Measurements from ENCODE around the gene GAB2. TPM values are rescaled to one million over a fixed set of nuclear protein-coding genes. Genes with fewer than 3 reads are reported as not detected.

The GAB2 gene
- total and polyA plus RNA-seq, 2 of the 13 experiments (the other 11 are each of a cell fraction or from before 2014, with no cell fraction given) = 4.1 to 8.6 TPM

GRCh38 chr11:78187366-78188285 lies 230.0 kb downstream of the GAB2 start (continued):
- TF ChIP-seq, protein P1, sequence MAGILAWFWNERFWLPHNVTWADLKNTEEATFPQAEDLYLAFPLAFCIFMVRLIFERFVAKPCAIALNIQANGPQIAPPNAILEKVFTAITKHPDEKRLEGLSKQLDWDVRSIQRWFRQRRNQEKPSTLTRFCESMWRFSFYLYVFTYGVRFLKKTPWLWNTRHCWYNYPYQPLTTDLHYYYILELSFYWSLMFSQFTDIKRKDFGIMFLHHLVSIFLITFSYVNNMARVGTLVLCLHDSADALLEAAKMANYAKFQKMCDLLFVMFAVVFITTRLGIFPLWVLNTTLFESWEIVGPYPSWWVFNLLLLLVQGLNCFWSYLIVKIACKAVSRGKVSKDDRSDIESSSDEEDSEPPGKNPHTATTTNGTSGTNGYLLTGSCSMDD (CRISPR knock-in tag; IDR thresholded peaks at IDR 0.05) = no peak
- no peak for TF ChIP-seq NR1H2 (CRISPR knock-in tag; IDR thresholded peaks at IDR 0.05; ENCODE audit: borderline replicate concordance, low read depth)
- no peak; a peak in 1 of 4 replicates for TF ChIP-seq NR2F1 (CRISPR knock-in tag; IDR thresholded peaks at IDR 0.05)
- TF ChIP-seq SRY (CRISPR knock-in tag; IDR thresholded peaks at IDR 0.05) = peak; percentile 14; the same call in 1 of the 2 replicates
- TF ChIP-seq REXO4 (CRISPR knock-in tag; IDR thresholded peaks at IDR 0.05; ENCODE audit: borderline replicate concordance) = no peak
- no peak for TF ChIP-seq ZBTB1 (CRISPR knock-in tag; IDR thresholded peaks at IDR 0.05; ENCODE audit: borderline replicate concordance)
- TF ChIP-seq, protein P2, sequence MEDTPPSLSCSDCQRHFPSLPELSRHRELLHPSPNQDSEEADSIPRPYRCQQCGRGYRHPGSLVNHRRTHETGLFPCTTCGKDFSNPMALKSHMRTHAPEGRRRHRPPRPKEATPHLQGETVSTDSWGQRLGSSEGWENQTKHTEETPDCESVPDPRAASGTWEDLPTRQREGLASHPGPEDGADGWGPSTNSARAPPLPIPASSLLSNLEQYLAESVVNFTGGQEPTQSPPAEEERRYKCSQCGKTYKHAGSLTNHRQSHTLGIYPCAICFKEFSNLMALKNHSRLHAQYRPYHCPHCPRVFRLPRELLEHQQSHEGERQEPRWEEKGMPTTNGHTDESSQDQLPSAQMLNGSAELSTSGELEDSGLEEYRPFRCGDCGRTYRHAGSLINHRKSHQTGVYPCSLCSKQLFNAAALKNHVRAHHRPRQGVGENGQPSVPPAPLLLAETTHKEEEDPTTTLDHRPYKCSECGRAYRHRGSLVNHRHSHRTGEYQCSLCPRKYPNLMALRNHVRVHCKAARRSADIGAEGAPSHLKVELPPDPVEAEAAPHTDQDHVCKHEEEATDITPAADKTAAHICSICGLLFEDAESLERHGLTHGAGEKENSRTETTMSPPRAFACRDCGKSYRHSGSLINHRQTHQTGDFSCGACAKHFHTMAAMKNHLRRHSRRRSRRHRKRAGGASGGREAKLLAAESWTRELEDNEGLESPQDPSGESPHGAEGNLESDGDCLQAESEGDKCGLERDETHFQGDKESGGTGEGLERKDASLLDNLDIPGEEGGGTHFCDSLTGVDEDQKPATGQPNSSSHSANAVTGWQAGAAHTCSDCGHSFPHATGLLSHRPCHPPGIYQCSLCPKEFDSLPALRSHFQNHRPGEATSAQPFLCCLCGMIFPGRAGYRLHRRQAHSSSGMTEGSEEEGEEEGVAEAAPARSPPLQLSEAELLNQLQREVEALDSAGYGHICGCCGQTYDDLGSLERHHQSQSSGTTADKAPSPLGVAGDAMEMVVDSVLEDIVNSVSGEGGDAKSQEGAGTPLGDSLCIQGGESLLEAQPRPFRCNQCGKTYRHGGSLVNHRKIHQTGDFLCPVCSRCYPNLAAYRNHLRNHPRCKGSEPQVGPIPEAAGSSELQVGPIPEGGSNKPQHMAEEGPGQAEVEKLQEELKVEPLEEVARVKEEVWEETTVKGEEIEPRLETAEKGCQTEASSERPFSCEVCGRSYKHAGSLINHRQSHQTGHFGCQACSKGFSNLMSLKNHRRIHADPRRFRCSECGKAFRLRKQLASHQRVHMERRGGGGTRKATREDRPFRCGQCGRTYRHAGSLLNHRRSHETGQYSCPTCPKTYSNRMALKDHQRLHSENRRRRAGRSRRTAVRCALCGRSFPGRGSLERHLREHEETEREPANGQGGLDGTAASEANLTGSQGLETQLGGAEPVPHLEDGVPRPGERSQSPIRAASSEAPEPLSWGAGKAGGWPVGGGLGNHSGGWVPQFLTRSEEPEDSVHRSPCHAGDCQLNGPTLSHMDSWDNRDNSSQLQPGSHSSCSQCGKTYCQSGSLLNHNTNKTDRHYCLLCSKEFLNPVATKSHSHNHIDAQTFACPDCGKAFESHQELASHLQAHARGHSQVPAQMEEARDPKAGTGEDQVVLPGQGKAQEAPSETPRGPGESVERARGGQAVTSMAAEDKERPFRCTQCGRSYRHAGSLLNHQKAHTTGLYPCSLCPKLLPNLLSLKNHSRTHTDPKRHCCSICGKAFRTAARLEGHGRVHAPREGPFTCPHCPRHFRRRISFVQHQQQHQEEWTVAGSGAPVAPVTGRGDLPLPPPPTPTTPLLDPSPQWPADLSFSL (CRISPR knock-in tag; IDR thresholded peaks at IDR 0.05) = no peak
- 0 out of 2 replicates have a peak, but pooled peaks have one; percentile 25 for TF ChIP-seq MTERF4 (CRISPR knock-in tag; IDR thresholded peaks at IDR 0.05)
- no peak for TF ChIP-seq ZNF124 (CRISPR knock-in tag; IDR thresholded peaks at IDR 0.05)
- TF ChIP-seq LRRFIP1 (CRISPR knock-in tag; conservative IDR thresholded peaks at IDR 0.05) = no peak
- peak; percentile 45; the same call in 1 of the 2 replicates for TF ChIP-seq ZNF678 (CRISPR knock-in tag; IDR thresholded peaks at IDR 0.05)
- TF ChIP-seq PHB2 (IDR thresholded peaks at IDR 0.05; ENCODE audit: partially characterized antibody) = no peak
- TF ChIP-seq ZNF510 (CRISPR knock-in tag; IDR thresholded peaks at IDR 0.05; ENCODE audit: low read depth) = 0 out of 2 replicates have a peak, but pooled peaks have one; percentile 3
- TF ChIP-seq, protein P3, sequence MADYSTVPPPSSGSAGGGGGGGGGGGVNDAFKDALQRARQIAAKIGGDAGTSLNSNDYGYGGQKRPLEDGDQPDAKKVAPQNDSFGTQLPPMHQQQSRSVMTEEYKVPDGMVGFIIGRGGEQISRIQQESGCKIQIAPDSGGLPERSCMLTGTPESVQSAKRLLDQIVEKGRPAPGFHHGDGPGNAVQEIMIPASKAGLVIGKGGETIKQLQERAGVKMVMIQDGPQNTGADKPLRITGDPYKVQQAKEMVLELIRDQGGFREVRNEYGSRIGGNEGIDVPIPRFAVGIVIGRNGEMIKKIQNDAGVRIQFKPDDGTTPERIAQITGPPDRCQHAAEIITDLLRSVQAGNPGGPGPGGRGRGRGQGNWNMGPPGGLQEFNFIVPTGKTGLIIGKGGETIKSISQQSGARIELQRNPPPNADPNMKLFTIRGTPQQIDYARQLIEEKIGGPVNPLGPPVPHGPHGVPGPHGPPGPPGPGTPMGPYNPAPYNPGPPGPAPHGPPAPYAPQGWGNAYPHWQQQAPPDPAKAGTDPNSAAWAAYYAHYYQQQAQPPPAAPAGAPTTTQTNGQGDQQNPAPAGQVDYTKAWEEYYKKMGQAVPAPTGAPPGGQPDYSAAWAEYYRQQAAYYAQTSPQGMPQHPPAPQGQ (CRISPR knock-in tag; IDR thresholded peaks at IDR 0.05; ENCODE audit: borderline replicate concordance) = no peak
